ENCODE results near the gene DEFB127. TPM values are rescaled to one million over a fixed set of nuclear protein-coding genes. Genes with fewer than 3 reads are reported as not detected.
"Not testable (repeated sequence)": the region's sequence is repeated elsewhere in the genome, so short reads cannot be mapped to it uniquely, and the experiment has no call there.

Gene DEFB127
- total RNA-seq, 2 experiments from 2014 or later, result not detected

- DNase-seq, result no peak
- ChIA-PET POLR2A (no interaction called here), CTCF (interaction anchor here (1.0 kb wide), 1 partner anchor 77 kb away, joined by 4 read pairs; no protein-coding TSS in a partner anchor)
- Mint-ChIP-seq H3K4me3 (no peak within 1 kb of the TSS), H3K4me1 (ENCODE audit: low read depth) (peaks cover 5% of the 10 kb centered on the region), H3K27me3 (ENCODE audit: low read depth) (peaks cover 44% of the 10 kb centered on the region), H3K36me3 (ENCODE audit: low read depth) (peaks cover 4% of the 10 kb centered on the region), H3K27ac (no peak within 1 kb of the TSS), H3K9me3 (ENCODE audit: insufficient read depth) (peaks cover 4% of the 10 kb centered on the region)
- ATAC-seq, result no peak
Measured at GRCh38 chr20:189611-190010, 32.4 kb downstream of the DEFB127 start, which contains the start of gene DEFB128. Gene DEFB128 (minus strand): TSS chr20:189711. CDS start chr20:189623, 88 bp downstream.

- POLR2A ChIA-PET, result no interaction called here
- H3K36me3 Mint-ChIP-seq (ENCODE audit: low read depth), result no peaks in the 10 kb centered on the region
- no peak overlapping the region for H3K27ac Mint-ChIP-seq
- no peaks in the 10 kb centered on the region for H3K4me1 Mint-ChIP-seq (ENCODE audit: low read depth)
- peaks cover 7% of the 10 kb centered on the region for H3K27me3 Mint-ChIP-seq (ENCODE audit: low read depth)
- ATAC-seq (no peak), DNase-seq (no peak)
- CTCF ChIA-PET, result no interaction called here
- H3K9me3 Mint-ChIP-seq (ENCODE audit: insufficient read depth), result no peaks in the 10 kb centered on the region
- H3K4me3 Mint-ChIP-seq, result no peak overlapping the region
Measured at GRCh38 chr20:198225-198624, 41.0 kb downstream of the DEFB127 start.

- DNase-seq (no peak), ATAC-seq (no peak)
- H3K9me3 Mint-ChIP-seq (ENCODE audit: insufficient read depth), result no peaks in the 10 kb centered on the region
- CTCF ChIA-PET, result interaction anchor here (1.2 kb wide), 1 partner anchor 66 kb away, joined by 3 read pairs; no protein-coding TSS in a partner anchor
- H3K27ac Mint-ChIP-seq, result no peak overlapping the region
- no peak overlapping the region for H3K4me3 Mint-ChIP-seq
- POLR2A ChIA-PET, result no interaction called here
- H3K27me3 Mint-ChIP-seq (ENCODE audit: low read depth), result peaks cover 15% of the 10 kb centered on the region
- H3K4me1 Mint-ChIP-seq (ENCODE audit: low read depth), result no peaks in the 10 kb centered on the region
- H3K36me3 Mint-ChIP-seq (ENCODE audit: low read depth), result no peaks in the 10 kb centered on the region
Measured at GRCh38 chr20:199996-200395, 42.7 kb downstream of the DEFB127 start.

- DNase-seq; H3K4me3 Mint-ChIP-seq; H3K27ac Mint-ChIP-seq; H3K4me1 Mint-ChIP-seq (ENCODE audit: low read depth); H3K36me3 Mint-ChIP-seq (ENCODE audit: low read depth); POLR2A ChIA-PET; H3K9me3 Mint-ChIP-seq (ENCODE audit: insufficient read depth); ATAC-seq: not testable (repeated sequence)
- peaks cover 13% of the 10 kb centered on the region for H3K27me3 Mint-ChIP-seq (ENCODE audit: low read depth)
- CTCF ChIA-PET, result interaction anchor here (1.1 kb wide), 1 partner anchor 63 kb away, joined by 3 read pairs; no protein-coding TSS in a partner anchor
Measured at GRCh38 chr20:203630-204029, 46.4 kb downstream of the DEFB127 start.

Other genes starting within 250 kb of the DEFB127 start
- gene DEFB125, start 69.8 kb upstream of the DEFB127 start, total RNA-seq, result not detected
- not detected for gene DEFB126, start 14.9 kb upstream of the DEFB127 start, total RNA-seq
- gene DEFB128, start 32.3 kb downstream of the DEFB127 start, total RNA-seq, result not detected
- gene DEFB129, start 69.8 kb downstream of the DEFB127 start, total RNA-seq, result not detected
- gene DEFB132, start 100.3 kb downstream of the DEFB127 start, total RNA-seq, result not detected
- gene C20orf96, start 133.3 kb downstream of the DEFB127 start, total RNA-seq, result 1 to 10 TPM; 6.8 to 8.5 TPM
- 10 to 100 TPM; 28.4 to 29.0 TPM for gene ZCCHC3, start 140.1 kb downstream of the DEFB127 start, total RNA-seq
- gene SOX12, start 168.1 kb downstream of the DEFB127 start, total RNA-seq, result 1 to 10 TPM; 5.5 to 5.8 TPM
- gene NRSN2, start 189.7 kb downstream of the DEFB127 start, total RNA-seq, result 1 to 10 TPM; 1.4 to 2.4 TPM
- gene TRIB3, start 223.3 kb downstream of the DEFB127 start, total RNA-seq, result 10 to 100 TPM; 32.6 to 32.8 TPM

Data from activated CD8-positive, alpha-beta T cell treated with anti-CD3 and anti-CD28 coated beads, Interleukin-2, amount 10 ng/mL, durations not matched to agents 7 days and 5 days (primary cell).